Muscle of leg (tissue), 11 donors: ENCODE results near the gene HOXB13. TPM values are rescaled to one million over a fixed set of nuclear protein-coding genes. Genes with fewer than 3 reads are reported as not detected.

Experiments used
- DNase-seq: peaks from one replicate; pipeline ENCODE4 v3.0.0; 2013
- H3K27ac ChIP-seq: one replicate; pipeline ENCODE4 v1.5.1; 2013; ENCODE audit warnings: mild to moderate bottlenecking, low read length, control low read depth
- H3K27me3 ChIP-seq: one replicate; pipeline ENCODE4 v1.6.1; 2013; ENCODE audit warnings: low read length; ENCODE audit not compliant: control insufficient read depth, insufficient read depth
- H3K36me3 ChIP-seq: one replicate; pipeline ENCODE4 v1.6.1; 2013; ENCODE audit warnings: low read length; ENCODE audit not compliant: control insufficient read depth, insufficient read depth
- H3K4me1 ChIP-seq: one replicate; pipeline ENCODE4 v1.6.1; 2013; ENCODE audit warnings: low read length; ENCODE audit not compliant: control insufficient read depth, insufficient read depth
- H3K4me3 ChIP-seq: one replicate; pipeline ENCODE4 v1.5.1; 2013; ENCODE audit warnings: low read length, control low read depth
- H3K9me3 ChIP-seq: replicated peaks from 2 replicates; pipeline ENCODE4 v1.6.1; 2013; ENCODE audit warnings: low read depth, low read length; ENCODE audit not compliant: control insufficient read depth
- WGBS: methylation state at CpG from one replicate; pipeline ENCODE4 v1.1.5; 2013; ENCODE audit warnings: missing lambda C conversion rate; ENCODE audit not compliant: insufficient coverage; 5-methylcytosine and 5-hydroxymethylcytosine counted together
- polyA plus RNA-seq, 8 donors: library from polyadenylated mRNA; unstranded; fragments of 120-200 nt; gene quantifications; one replicate each; pipeline versions ENCODE4 v1.2.1 to v1.2.3, GENCODE V29; 2013; ENCODE audit warnings: inconsistent platforms in 1 of 8, low replicate concordance in 1 of 8; ENCODE audit not compliant: insufficient read length in 8 of 8, insufficient read depth in 1 of 8
- total RNA-seq: library from RNA; stranded (reverse); fragments of 120-200 nt; gene quantifications from one replicate; pipeline ENCODE4 v1.2.4, GENCODE V29; 2013

The HOXB13 gene
- total and polyA plus RNA-seq, 9 donors: under 0.01 to 0.06 TPM; not detected in 7

DNA sequence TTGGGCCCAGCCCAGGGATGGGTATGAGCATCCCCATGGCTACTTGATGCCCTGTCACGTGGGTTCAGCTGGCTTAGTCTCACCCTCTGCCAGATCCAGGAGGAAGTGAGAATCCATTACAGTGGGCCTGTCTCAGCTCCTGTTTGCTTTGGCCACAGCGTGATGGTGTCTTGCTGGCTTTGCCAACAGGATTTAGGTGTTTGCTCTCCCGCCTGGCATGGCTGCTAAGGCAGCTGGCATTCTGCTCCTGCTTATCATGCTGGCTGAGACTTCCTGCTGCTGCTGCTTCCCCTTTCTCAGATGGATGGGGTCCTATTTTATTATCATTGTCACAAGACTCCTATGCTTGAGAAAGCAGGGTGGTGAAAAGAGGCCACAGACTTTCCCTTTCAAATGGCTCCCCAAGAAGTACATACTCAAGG is 28.3 kb upstream of the HOXB13 start:
- WGBS: 34% methylated on average over 3 of the region's 3 CpGs
- no peak for DNase-seq
- Histone ChIP-seq H3K27ac (no peak overlapping the region), H3K9me3 (no peaks in the 10 kb centered on the region), H3K4me1 (peaks cover 27% of the 10 kb centered on the region), H3K27me3 (peaks cover 69% of the 10 kb centered on the region), H3K4me3 (no peak overlapping the region), H3K36me3 (no peaks in the 10 kb centered on the region)

DNA sequence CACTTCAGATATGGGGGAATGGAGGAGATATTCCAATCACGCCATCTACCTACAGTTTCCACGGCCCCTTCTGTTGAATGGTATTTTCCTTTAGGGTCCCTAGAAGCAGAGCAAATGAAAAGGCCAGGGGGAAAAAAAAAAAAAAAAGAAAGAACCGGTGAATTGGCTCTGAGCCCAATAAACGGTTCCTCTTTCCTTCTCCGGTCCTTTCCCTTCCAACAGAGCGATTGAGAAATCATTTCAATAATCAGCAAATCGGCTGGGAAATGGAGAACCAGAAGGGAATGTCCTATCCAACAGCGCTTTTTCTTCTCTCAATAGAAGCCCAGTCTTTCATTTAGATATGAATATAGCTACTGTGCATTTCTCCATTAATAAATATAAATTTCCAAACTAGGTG is 26.8 kb upstream of the HOXB13 start:
- Histone ChIP-seq H3K27me3 (peaks cover 75% of the 10 kb centered on the region), H3K4me3 (no peak overlapping the region), H3K9me3 (no peaks in the 10 kb centered on the region), H3K36me3 (no peaks in the 10 kb centered on the region), H3K27ac (no peak overlapping the region), H3K4me1 (peaks cover 27% of the 10 kb centered on the region)
- no CpG with 5 or more reads among the region's 8 CpGs for WGBS
- no peak for DNase-seq

DNA sequence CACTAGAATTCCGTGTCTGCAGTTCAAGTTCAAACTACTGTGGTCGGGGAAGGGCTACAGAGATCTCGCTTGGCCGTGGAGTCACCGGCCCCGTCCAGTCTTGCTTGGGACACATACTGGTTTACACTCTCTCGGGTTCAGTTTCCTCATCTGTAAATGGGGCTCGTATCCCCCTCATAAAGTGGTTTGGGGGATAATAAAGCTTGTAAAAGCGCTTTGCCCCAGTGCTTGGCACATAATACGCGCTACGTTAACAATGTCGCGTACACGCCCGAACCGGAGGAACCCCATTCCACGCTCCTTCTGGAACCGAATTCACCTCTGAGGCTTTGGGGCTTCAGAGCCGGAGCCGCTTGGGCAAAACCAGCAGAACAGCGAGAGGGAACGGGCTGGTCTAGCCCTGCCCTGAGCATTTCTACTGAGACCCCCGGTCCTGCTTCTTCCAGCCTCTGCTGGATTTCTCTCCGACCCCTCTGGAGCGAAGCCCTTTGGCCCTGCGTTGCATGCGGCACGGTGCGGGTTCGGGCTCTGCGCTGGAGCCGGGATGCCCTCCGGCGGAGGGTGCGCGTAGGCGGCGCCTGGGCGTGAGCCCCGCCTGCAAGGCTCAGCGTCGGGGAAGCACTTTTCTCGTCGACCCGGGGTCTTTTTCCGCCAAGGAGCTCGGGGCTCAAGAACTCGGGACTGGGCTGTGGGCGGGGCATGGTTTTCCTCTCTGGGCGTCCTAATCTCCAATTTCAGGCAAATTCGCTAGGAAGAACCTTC is 26.1 kb upstream of the HOXB13 start:
- H3K4me1 ChIP-seq: peaks cover 27% of the 10 kb centered on the region
- H3K36me3 ChIP-seq: no peaks in the 10 kb centered on the region
- DNase-seq: no peak
- WGBS: 6% methylated on average over 52 of the region's 52 CpGs
- no peak overlapping the region for H3K4me3 ChIP-seq
- peaks cover 82% of the 10 kb centered on the region for H3K27me3 ChIP-seq
- H3K27ac ChIP-seq: no peak overlapping the region
- no peaks in the 10 kb centered on the region for H3K9me3 ChIP-seq

GRCh38 chr17:48753794-48754499 is 25.4 kb upstream of the HOXB13 start:
- Histone ChIP-seq H3K36me3 (no peaks in the 10 kb centered on the region), H3K27ac (no peak overlapping the region), H3K27me3 (peaks cover 86% of the 10 kb centered on the region), H3K9me3 (no peaks in the 10 kb centered on the region), H3K4me3 (no peak overlapping the region), H3K4me1 (peaks cover 27% of the 10 kb centered on the region)
- DNase-seq: no peak
- WGBS: 7% methylated on average over 12 of the region's 22 CpGs

- Histone ChIP-seq H3K9me3 (no peaks in the 10 kb centered on the region), H3K27ac (no peak overlapping the region), H3K36me3 (no peaks in the 10 kb centered on the region), H3K4me1 (peaks cover 22% of the 10 kb centered on the region), H3K27me3 (peaks cover 87% of the 10 kb centered on the region), H3K4me3 (no peak overlapping the region)
- 6% methylated on average over 16 of the region's 43 CpGs for WGBS
- DNase-seq: no peak
Measured at GRCh38 chr17:48752399-48753288, 24.1 kb upstream of the HOXB13 start.

DNA sequence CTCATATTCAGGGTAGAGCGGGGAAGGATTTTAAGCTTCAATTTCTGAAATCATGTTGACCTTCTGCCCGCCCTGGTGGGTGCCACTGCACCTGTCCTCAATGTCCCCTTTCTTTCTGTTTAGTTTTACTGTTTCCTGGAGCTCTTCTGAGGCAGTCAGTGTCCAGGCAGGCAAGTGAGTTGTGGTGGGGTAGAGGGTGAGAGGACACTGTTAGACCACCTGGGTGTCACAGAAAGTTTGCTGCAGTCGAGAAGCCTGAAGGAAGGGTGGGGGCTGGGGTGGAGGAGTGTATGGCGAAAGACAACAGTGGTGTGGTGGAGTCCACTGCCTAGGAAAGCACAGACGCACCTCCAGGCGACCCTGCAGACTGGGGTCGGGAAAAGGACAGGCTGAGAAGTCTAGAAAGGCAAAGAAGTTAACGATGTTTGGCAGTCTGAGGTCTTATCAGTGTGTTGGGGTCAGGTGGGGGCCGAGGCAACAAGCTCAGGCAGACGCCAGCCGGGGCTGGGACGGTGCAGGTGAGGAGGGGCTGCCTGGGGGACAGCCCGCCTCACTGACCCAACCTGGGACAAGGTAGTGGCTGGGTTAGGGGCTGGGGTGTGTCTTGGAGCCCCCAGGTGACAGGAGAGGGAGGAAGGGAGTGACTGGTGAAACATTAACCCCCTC is 23.3 kb upstream of the HOXB13 start:
- Histone ChIP-seq H3K36me3 (no peaks in the 10 kb centered on the region), H3K27me3 (peaks cover 88% of the 10 kb centered on the region), H3K27ac (no peak overlapping the region), H3K9me3 (no peaks in the 10 kb centered on the region), H3K4me3 (no peak overlapping the region), H3K4me1 (peaks cover 20% of the 10 kb centered on the region)
- DNase-seq: no peak
- 5% methylated on average over 11 of the region's 13 CpGs for WGBS

- Histone ChIP-seq H3K27me3 (peaks cover 89% of the 10 kb centered on the region), H3K36me3 (no peaks in the 10 kb centered on the region), H3K4me1 (peaks cover 16% of the 10 kb centered on the region), H3K9me3 (no peaks in the 10 kb centered on the region), H3K4me3 (no peak overlapping the region), H3K27ac (no peak overlapping the region)
- no CpG with 5 or more reads among the region's 3 CpGs for whole genome bisulfite sequencing
- DNase-seq: no peak
Measured at GRCh38 chr17:48751172-48751571, 22.6 kb upstream of the HOXB13 start.

DNA sequence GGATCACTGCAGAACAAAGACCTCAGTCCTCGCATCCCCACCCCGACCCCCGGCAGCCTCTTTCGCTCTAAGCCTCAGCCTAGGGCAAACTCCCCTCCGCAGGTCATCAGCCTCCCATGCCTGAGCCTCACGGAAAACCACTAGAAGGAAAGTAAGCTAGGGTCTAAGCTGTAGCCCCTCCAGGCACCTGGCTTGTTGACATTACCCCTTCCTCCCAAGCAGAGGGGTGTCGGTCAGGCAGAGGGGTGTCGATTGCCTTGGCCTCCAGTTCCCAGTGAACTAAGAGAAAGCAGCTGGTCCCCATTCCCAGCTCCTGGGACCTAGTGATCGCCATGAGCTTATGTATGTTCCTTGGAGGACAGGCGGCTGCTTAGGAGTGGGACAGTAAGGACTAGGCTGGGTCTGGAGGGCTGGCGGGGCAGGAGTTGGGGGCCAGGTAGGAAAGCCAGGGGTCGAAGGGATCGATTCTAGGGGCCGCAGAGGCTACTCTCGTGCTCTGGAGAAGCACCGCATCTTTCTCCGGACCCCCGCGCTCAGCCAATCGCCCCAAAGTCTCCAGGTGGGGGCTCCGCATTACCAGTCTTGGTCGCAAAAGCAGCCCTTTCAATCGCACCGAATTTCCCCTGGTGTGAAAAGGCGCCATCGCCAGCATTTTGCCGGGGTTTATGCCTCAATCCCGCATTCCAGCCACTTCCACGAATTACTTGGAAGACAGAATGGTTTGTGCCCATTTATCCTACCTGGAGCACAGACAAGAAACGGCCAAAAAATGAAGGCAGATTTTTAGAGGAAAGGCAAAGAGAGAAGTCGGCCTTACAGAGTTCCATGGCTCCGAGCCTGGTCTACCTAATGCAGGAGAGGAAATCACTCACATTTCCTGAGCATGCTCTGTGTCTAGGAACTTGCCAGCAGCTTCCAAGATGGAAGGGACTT is 21.3 kb upstream of the HOXB13 start:
- Histone ChIP-seq H3K4me1 (peaks cover 7% of the 10 kb centered on the region), H3K27ac (no peak overlapping the region), H3K27me3 (peaks cover 92% of the 10 kb centered on the region), H3K36me3 (no peaks in the 10 kb centered on the region), H3K4me3 (no peak overlapping the region), H3K9me3 (no peaks in the 10 kb centered on the region)
- 4% methylated on average over 18 of the region's 32 CpGs for WGBS
- DNase-seq: no peak
